HepG2 (cell line): ENCODE results near the gene LEAP2. TPM values are rescaled to one million over a fixed set of nuclear protein-coding genes. Genes with fewer than 3 reads are reported as not detected.

ENCODE experiments used
- AHDC1 ChIP-seq: sonication (generic); formaldehyde crosslinking; IDR thresholded peaks from 2 replicates; pipeline ENCODE4 v1.5.1; 2020; ENCODE audit warnings: mild to moderate bottlenecking, missing genetic modification reagents, borderline replicate concordance
- ATF2 ChIP-seq: sonication (generic); formaldehyde crosslinking; IDR thresholded peaks from 2 replicates; pipeline ENCODE4 v1.4.0; 2020; ENCODE audit warnings: missing genetic modification reagents
- CAMTA2 ChIP-seq: sonication (generic); formaldehyde crosslinking; IDR thresholded peaks from 2 replicates; pipeline ENCODE4 v1.4.0; 2020; ENCODE audit warnings: mild to moderate bottlenecking, missing genetic modification reagents, borderline replicate concordance
- CERS6 ChIP-seq: sonication (generic); formaldehyde crosslinking; IDR thresholded peaks from 2 replicates; pipeline ENCODE4 v1.5.0; 2020; ENCODE audit warnings: missing genetic modification reagents
- CREB1 ChIP-seq, 2 experiments: fragments of 450-650 bp in 1 of 2; IDR thresholded peaks; 2 replicates each; pipeline ENCODE4 v1.6.1; 2016 to 2017; ENCODE audit warnings: control low read depth in 1 of 2, mild to moderate bottlenecking in 1 of 2, missing compliant biosample characterization in 1 of 2, missing genetic modification characterization in 1 of 2
- KLF11 ChIP-seq: IDR thresholded peaks from 2 replicates; pipeline ENCODE4 v1.6.1; 2016; ENCODE audit warnings: missing compliant biosample characterization
- MAF1 ChIP-seq: sonication (generic); formaldehyde crosslinking; IDR thresholded peaks from 2 replicates; pipeline ENCODE4 v1.5.0; 2020; ENCODE audit warnings: missing genetic modification reagents, borderline replicate concordance
- SAP130 ChIP-seq: IDR thresholded peaks from 2 replicates; pipeline ENCODE4 v1.6.1; 2016; ENCODE audit warnings: low read depth
- SIX1 ChIP-seq: sonication (generic); formaldehyde crosslinking; IDR thresholded peaks from 2 replicates; pipeline ENCODE4 v1.4.0; 2020; ENCODE audit warnings: missing genetic modification reagents, borderline replicate concordance
- TBL1XR1 ChIP-seq: fragments of 150-350 bp; IDR thresholded peaks from 2 replicates; pipeline ENCODE4 v1.6.1; 2014; ENCODE audit warnings: borderline replicate concordance, low read length; ENCODE audit not compliant: partially characterized antibody
- ZBTB7A ChIP-seq: sonication (generic); formaldehyde crosslinking; IDR thresholded peaks from 2 replicates; pipeline ENCODE4 v1.8.0; 2022; ENCODE audit warnings: mild to moderate bottlenecking, missing genetic modification reagents
- ZFP36L1 ChIP-seq: sonication (generic); formaldehyde crosslinking; IDR thresholded peaks from 2 replicates; pipeline ENCODE4 v1.8.0; 2022; ENCODE audit warnings: mild to moderate bottlenecking, missing genetic modification reagents, moderate library complexity
- ZNF230 ChIP-seq: sonication (generic); formaldehyde crosslinking; IDR thresholded peaks from 2 replicates; pipeline ENCODE4 v1.4.0; 2020; ENCODE audit warnings: mild to moderate bottlenecking, missing genetic modification reagents
- ZNF556 ChIP-seq: sonication (generic); formaldehyde crosslinking; IDR thresholded peaks from 2 replicates; pipeline ENCODE4 v1.4.0; 2020; ENCODE audit warnings: mild to moderate bottlenecking, missing genetic modification reagents, borderline replicate concordance
- ZNF557 ChIP-seq: sonication (generic); formaldehyde crosslinking; IDR thresholded peaks from 2 replicates; pipeline ENCODE4 v1.4.0; 2020; ENCODE audit warnings: missing genetic modification reagents
- ZNF777 ChIP-seq: sonication (generic); formaldehyde crosslinking; IDR thresholded peaks from 2 replicates; pipeline ENCODE4 v1.4.0; 2020; ENCODE audit warnings: missing genetic modification reagents
- polyA plus RNA-seq, 8 experiments: library from polyadenylated mRNA; depleted of rRNA in 3 of 8; stranded (reverse) in 7 of 8; unstranded in 1 of 8; fragments of >200 nt; fragmentation: Illumina TruSeq in 4 of 8; extraction: Trizol in 4 of 8; gene quantifications; 2 replicates each; pipeline versions ENCODE4 v1.2.1 to v1.2.3, GENCODE V29; 2011 to 2016; ENCODE audit warnings: low read depth in 4 of 8, missing spikeins in 1 of 8, mixed read lengths in 1 of 8; ENCODE audit not compliant: insufficient read depth in 1 of 8
- total RNA-seq, 5 experiments: library from RNA; depleted of rRNA; stranded (reverse); fragments of >200 nt; fragmentation: Illumina TruSeq; extraction: Trizol; gene quantifications; 2 replicates each; pipeline ENCODE4 v1.2.3, GENCODE V29; 2016; ENCODE audit warnings: low read depth in 1 of 5
- TF ChIP-seq, protein P1 (sequence below): sonication (generic); formaldehyde crosslinking; IDR thresholded peaks from 2 replicates; pipeline ENCODE4 v1.5.0; 2020; ENCODE audit warnings: mild to moderate bottlenecking, missing genetic modification reagents, borderline replicate concordance

Gene LEAP2
- total and polyA plus RNA-seq, 2 of the 13 experiments (the other 11 are each of a cell fraction or from before 2014, with no cell fraction given): 23.9 to 51.9 TPM

DNA sequence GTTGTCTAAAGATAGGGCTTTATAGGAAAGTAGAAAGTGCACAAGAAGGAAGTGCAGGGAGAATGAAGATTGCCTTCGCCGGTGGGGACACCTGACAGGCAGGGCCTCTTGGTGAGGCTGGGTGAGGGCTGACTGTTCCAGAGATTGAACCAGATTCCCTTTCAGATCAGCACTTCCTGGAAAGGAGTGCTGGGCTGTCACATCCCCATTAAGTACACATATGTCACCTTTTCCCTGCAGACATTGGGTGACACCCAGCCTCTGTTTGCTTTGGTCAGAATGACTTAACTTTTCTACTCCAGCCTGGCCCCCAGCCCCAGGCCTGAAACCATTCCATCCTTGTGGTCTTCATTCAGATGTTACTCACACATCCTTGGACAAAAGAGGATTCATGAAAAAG is 35.6 kb upstream of the LEAP2 start (continued):
- TF ChIP-seq AHDC1 (peak; percentile 69; the same call in 1 of the 2 replicates), ZBTB7A (CRISPR knock-in tag) (peak; percentile 67; the same call in 1 of the 2 replicates), CREB1 (IDR thresholded peaks at IDR 0.05) (peak; percentile 43; the same call in 1 of the 2 replicates), CREB1 (CRISPR knock-in tag; IDR thresholded peaks at IDR 0.05) (peak; percentile 68; the same call in 1 of the 2 replicates), ZNF556 (peak; percentile 82; the same call in 1 of the 2 replicates), KLF11 (CRISPR knock-in tag) (no peak), CAMTA2 (CRISPR knock-in tag) (no peak), MAF1 (CRISPR knock-in tag) (no peak), ZNF777 (CRISPR knock-in tag) (0 out of 2 replicates have a peak, but pooled peaks have one; percentile 22), SAP130 (CRISPR knock-in tag) (peak; percentile 93), ZNF230 (0 out of 2 replicates have a peak, but pooled peaks have one; percentile 25), ATF2 (CRISPR knock-in tag) (peak; percentile 39; the same call in 1 of the 2 replicates), TBL1XR1 (peak; percentile 37), ZNF557 (peak; percentile 61; the same call in 1 of the 2 replicates), SIX1 (CRISPR knock-in tag) (peak; percentile 42; the same call in 1 of the 2 replicates), CERS6 (CRISPR knock-in tag) (no peak), ZFP36L1 (CRISPR knock-in tag) (0 out of 2 replicates have a peak, but pooled peaks have one; percentile 4)
- TF ChIP-seq, protein P1, sequence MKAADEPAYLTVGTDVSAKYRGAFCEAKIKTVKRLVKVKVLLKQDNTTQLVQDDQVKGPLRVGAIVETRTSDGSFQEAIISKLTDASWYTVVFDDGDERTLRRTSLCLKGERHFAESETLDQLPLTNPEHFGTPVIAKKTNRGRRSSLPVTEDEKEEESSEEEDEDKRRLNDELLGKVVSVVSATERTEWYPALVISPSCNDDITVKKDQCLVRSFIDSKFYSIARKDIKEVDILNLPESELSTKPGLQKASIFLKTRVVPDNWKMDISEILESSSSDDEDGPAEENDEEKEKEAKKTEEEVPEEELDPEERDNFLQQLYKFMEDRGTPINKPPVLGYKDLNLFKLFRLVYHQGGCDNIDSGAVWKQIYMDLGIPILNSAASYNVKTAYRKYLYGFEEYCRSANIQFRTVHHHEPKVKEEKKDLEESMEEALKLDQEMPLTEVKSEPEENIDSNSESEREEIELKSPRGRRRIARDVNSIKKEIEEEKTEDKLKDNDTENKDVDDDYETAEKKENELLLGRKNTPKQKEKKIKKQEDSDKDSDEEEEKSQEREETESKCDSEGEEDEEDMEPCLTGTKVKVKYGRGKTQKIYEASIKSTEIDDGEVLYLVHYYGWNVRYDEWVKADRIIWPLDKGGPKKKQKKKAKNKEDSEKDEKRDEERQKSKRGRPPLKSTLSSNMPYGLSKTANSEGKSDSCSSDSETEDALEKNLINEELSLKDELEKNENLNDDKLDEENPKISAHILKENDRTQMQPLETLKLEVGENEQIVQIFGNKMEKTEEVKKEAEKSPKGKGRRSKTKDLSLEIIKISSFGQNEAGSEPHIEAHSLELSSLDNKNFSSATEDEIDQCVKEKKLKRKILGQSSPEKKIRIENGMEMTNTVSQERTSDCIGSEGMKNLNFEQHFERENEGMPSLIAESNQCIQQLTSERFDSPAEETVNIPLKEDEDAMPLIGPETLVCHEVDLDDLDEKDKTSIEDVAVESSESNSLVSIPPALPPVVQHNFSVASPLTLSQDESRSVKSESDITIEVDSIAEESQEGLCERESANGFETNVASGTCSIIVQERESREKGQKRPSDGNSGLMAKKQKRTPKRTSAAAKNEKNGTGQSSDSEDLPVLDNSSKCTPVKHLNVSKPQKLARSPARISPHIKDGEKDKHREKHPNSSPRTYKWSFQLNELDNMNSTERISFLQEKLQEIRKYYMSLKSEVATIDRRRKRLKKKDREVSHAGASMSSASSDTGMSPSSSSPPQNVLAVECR (CRISPR knock-in tag): peak; percentile 51; the same call in 1 of the 2 replicates
